Liver (tissue), 9 donors: ENCODE results near the gene TEKT2. TPM values are rescaled to one million over a fixed set of nuclear protein-coding genes. Genes with fewer than 3 reads are reported as not detected.

ENCODE experiments used
- DNase-seq: peaks from one replicate; pipeline ENCODE4 v3.0.0-alpha.2; 2017; ENCODE audit warnings: low spot score
- H3K27ac ChIP-seq, 2 donors: one replicate each; pipeline ENCODE4 v1.7.0; 2013; ENCODE audit warnings: inconsistent platforms in 2 of 2, low read length in 2 of 2, control low read depth in 1 of 2, low read depth in 1 of 2, mild to moderate bottlenecking in 1 of 2
- H3K27me3 ChIP-seq, 4 donors: one replicate each; pipeline versions ENCODE4 v1.6.1 to v1.7.0; 2013; ENCODE audit warnings: low read length in 3 of 4, inconsistent platforms in 1 of 4, mild to moderate bottlenecking in 1 of 4, moderate library complexity in 1 of 4; ENCODE audit not compliant: control insufficient read depth in 4 of 4, insufficient read depth in 4 of 4
- H3K36me3 ChIP-seq, 4 donors: one replicate each; pipeline versions ENCODE4 v1.6.1 to v1.7.0; 2013; ENCODE audit warnings: low read length in 3 of 4, mild to moderate bottlenecking in 3 of 4, low read depth in 1 of 4, moderate library complexity in 1 of 4; ENCODE audit not compliant: control insufficient read depth in 4 of 4, insufficient read depth in 3 of 4
- H3K4me1 ChIP-seq, 4 donors: one replicate each; pipeline versions ENCODE4 v1.6.1 to v1.7.0; 2013; ENCODE audit warnings: low read length in 3 of 4, mild to moderate bottlenecking in 3 of 4, moderate library complexity in 1 of 4; ENCODE audit not compliant: control insufficient read depth in 4 of 4, insufficient read depth in 4 of 4
- H3K4me3 ChIP-seq, 3 donors: one replicate each; pipeline versions ENCODE4 v1.6.1 to v1.7.0; 2013; ENCODE audit warnings: low read length in 3 of 3, control low read depth in 1 of 3, low read depth in 1 of 3, mild to moderate bottlenecking in 1 of 3
- H3K9ac ChIP-seq, 2 donors: one replicate each; pipeline ENCODE4 v1.7.0; 2013; ENCODE audit warnings: low read length in 2 of 2, mild to moderate bottlenecking in 2 of 2, moderate library complexity in 2 of 2, control low read depth in 1 of 2, low read depth in 1 of 2
- H3K9me3 ChIP-seq, 4 donors: one replicate each; pipeline versions ENCODE4 v1.6.1 to v1.7.0; 2013; ENCODE audit warnings: low read length in 3 of 4; ENCODE audit not compliant: control insufficient read depth in 4 of 4
- ATF3 ChIP-seq: IDR thresholded peaks from 2 replicates; pipeline ENCODE4 v1.6.1; 2016; ENCODE audit warnings: antibody characterized with exemption
- CTCF ChIP-seq: fragments of 150-350 bp; IDR thresholded peaks from 2 replicates; pipeline ENCODE4 v1.5.1; 2017; ENCODE audit warnings: improper control_type of control experiment, low read depth, low read length; ENCODE audit not compliant: missing input control
- EGR1 ChIP-seq, 2 donors: IDR thresholded peaks; 2 replicates each; pipeline ENCODE4 v1.6.1; 2016 to 2018; ENCODE audit warnings: antibody characterized with exemption in 2 of 2, low read depth in 2 of 2
- FOXA1 ChIP-seq: IDR thresholded peaks from 2 replicates; pipeline ENCODE4 v1.6.1; 2016; ENCODE audit warnings: antibody characterized with exemption
- FOXA2 ChIP-seq: IDR thresholded peaks from 2 replicates; pipeline ENCODE4 v1.6.1; 2016; ENCODE audit warnings: antibody characterized with exemption
- HNF4A ChIP-seq, 2 donors: conservative IDR thresholded peaks; 2 replicates each; pipeline ENCODE4 v1.6.1; 2016; ENCODE audit warnings: antibody characterized with exemption in 2 of 2, mild to moderate bottlenecking in 2 of 2
- HNF4G ChIP-seq: IDR thresholded peaks from 2 replicates; pipeline ENCODE4 v1.6.1; 2016; ENCODE audit warnings: antibody characterized with exemption
- JUND ChIP-seq, 2 donors: IDR thresholded peaks; 2 replicates each; pipeline ENCODE4 v1.6.1; 2016; ENCODE audit warnings: antibody characterized with exemption in 2 of 2
- MAX ChIP-seq: IDR thresholded peaks from 2 replicates; pipeline ENCODE4 v1.6.1; 2016; ENCODE audit warnings: antibody characterized with exemption
- NR2F2 ChIP-seq: IDR thresholded peaks from 2 replicates; pipeline ENCODE4 v1.6.1; 2016; ENCODE audit warnings: antibody characterized with exemption
- REST ChIP-seq: IDR thresholded peaks from 2 replicates; pipeline ENCODE4 v1.6.1; 2016; ENCODE audit warnings: antibody characterized with exemption, mild to moderate bottlenecking
- RXRA ChIP-seq, 2 donors: IDR thresholded peaks; 2 replicates each; pipeline ENCODE4 v1.6.1; 2017 to 2018; ENCODE audit warnings: antibody characterized with exemption in 2 of 2, mild to moderate bottlenecking in 1 of 2
- SP1 ChIP-seq: IDR thresholded peaks from 2 replicates; pipeline ENCODE4 v1.6.1; 2018; ENCODE audit warnings: antibody characterized with exemption, mild to moderate bottlenecking
- TAF1 ChIP-seq: conservative IDR thresholded peaks from 2 replicates; pipeline ENCODE4 v1.6.1; 2016; ENCODE audit warnings: antibody characterized with exemption, mild to moderate bottlenecking
- YY1 ChIP-seq: IDR thresholded peaks from 2 replicates; pipeline ENCODE4 v1.6.1; 2016; ENCODE audit warnings: antibody characterized with exemption, mild to moderate bottlenecking
- ZBTB33 ChIP-seq: IDR thresholded peaks from 2 replicates; pipeline ENCODE4 v1.6.1; 2016; ENCODE audit warnings: antibody characterized with exemption
- WGBS: extraction: QIAGEN DNeasy Blood & Tissue Kit; methylation state at CpG from one replicate; pipeline ENCODE4 v1.1.7; 2013; 5-methylcytosine and 5-hydroxymethylcytosine counted together
- polyA plus RNA-seq, 2 donors: library from polyadenylated mRNA; stranded (reverse) in 1 of 2; unstranded in 1 of 2; fragments of 200-250 nt in 1 of 2; fragments of >200 nt in 1 of 2; fragmentation: Nextera tagmentation in 1 of 2; extraction: Ambion mirVana in 1 of 2; gene quantifications; one replicate each; pipeline versions ENCODE4 v1.2.1 to v1.2.3, GENCODE V29; 2013 to 2015
- total RNA-seq, 2 donors: library from RNA; depleted of rRNA; stranded (reverse); fragments of >200 nt; gene quantifications; one replicate each; pipeline ENCODE4 v1.2.3, GENCODE V29; 2014
- donor health status: healthy.
- donor health status: healthy.
- donor health status: healthy.
- donor health status: healthy.
- donor health status: healthy.

Gene TEKT2
- total and polyA plus RNA-seq, 4 donors: 0.14 to 0.17 TPM; not detected in 2

GRCh38 chr1:36062315-36062714, 21.6 kb upstream of the TEKT2 start:
- 93% methylated on average over 1 of the region's 1 CpG for WGBS
- no peak for DNase-seq
- Histone ChIP-seq H3K9me3 (no peaks in the 10 kb centered on the region), H3K4me1 (no peaks in the 10 kb centered on the region), H3K36me3 (peaks cover 0 to 2% (median under 1%) of the 10 kb centered on the region in 4 donors), H3K9ac (no peak overlapping the region), H3K27me3 (no peaks in the 10 kb centered on the region), H3K27ac (no peak overlapping the region), H3K4me3 (no peak overlapping the region)
- TF ChIP-seq CTCF (no peak), NR2F2 (no peak), RXRA (IDR thresholded peaks at IDR 0.05) (no peak), MAX (no peak), EGR1 (IDR thresholded peaks at IDR 0.05; ENCODE audit: low read depth in 2 of 2) (no peak), JUND (IDR thresholded peaks at IDR 0.05) (no peak), TAF1 (no peak), YY1 (no peak), FOXA2 (no peak), ZBTB33 (no peak), ATF3 (no peak), FOXA1 (no peak), REST (no peak)

GRCh38 chr1:36067871-36068270, 16.0 kb upstream of the TEKT2 start:
- no peak for DNase-seq
- no peak overlapping the region for H3K9ac ChIP-seq
- H3K4me1 ChIP-seq: no peaks in the 10 kb centered on the region
- H3K4me3 ChIP-seq: no peak overlapping the region
- H3K36me3 ChIP-seq: no peaks in the 10 kb centered on the region
- no peak for TF ChIP-seq TAF1
- TF ChIP-seq HNF4A (conservative IDR thresholded peaks at IDR 0.05): no peak
- no peak for TF ChIP-seq EGR1 (IDR thresholded peaks at IDR 0.05; ENCODE audit: low read depth in 2 of 2)
- no peak for TF ChIP-seq SP1
- TF ChIP-seq ATF3: no peak
- no peak for TF ChIP-seq HNF4G
- TF ChIP-seq JUND (IDR thresholded peaks at IDR 0.05): no peak
- TF ChIP-seq YY1: no peak
- no peak for TF ChIP-seq FOXA2
- no peak for TF ChIP-seq MAX
- no peak for TF ChIP-seq RXRA (IDR thresholded peaks at IDR 0.05)
- no peak for TF ChIP-seq REST
- no peaks in the 10 kb centered on the region for H3K27me3 ChIP-seq
- H3K9me3 ChIP-seq: no peaks in the 10 kb centered on the region
- H3K27ac ChIP-seq: no peak overlapping the region
